ENCODE data around the gene TEX38.

DNA sequence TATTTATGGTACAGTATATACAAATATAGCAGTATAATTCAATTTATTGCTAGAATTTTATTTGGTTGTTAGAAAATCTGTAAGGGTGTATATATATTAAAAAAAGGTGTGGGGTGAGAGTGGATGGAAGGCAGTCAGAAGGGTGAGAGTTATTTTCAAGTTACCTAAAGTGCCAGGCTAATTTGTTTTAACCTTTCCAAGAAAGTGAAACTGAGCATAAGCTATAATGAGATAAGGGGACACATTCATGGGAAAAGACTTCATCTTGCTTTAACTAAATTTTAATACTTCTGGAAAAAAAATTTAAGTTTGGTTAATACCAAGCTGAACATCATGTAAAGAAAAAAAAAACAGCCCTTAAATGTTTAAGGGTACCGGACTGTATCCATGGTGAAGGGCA, 4.9 kb downstream of the TEX38 start:
- TF ChIP-seq, protein P1, sequence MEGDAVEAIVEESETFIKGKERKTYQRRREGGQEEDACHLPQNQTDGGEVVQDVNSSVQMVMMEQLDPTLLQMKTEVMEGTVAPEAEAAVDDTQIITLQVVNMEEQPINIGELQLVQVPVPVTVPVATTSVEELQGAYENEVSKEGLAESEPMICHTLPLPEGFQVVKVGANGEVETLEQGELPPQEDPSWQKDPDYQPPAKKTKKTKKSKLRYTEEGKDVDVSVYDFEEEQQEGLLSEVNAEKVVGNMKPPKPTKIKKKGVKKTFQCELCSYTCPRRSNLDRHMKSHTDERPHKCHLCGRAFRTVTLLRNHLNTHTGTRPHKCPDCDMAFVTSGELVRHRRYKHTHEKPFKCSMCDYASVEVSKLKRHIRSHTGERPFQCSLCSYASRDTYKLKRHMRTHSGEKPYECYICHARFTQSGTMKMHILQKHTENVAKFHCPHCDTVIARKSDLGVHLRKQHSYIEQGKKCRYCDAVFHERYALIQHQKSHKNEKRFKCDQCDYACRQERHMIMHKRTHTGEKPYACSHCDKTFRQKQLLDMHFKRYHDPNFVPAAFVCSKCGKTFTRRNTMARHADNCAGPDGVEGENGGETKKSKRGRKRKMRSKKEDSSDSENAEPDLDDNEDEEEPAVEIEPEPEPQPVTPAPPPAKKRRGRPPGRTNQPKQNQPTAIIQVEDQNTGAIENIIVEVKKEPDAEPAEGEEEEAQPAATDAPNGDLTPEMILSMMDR (IDR thresholded peaks at IDR 0.05): no peak
- TF ChIP-seq POLR2A (IDR thresholded peaks at IDR 0.05): no peak

Measured in vagina (tissue), 2 donors.